A549 (cell line): ENCODE measurements around the gene MRPL11. TPM values are rescaled to one million over a fixed set of nuclear protein-coding genes. Genes with fewer than 3 reads are reported as not detected.

Experiments used
- ATAC-seq, 2 experiments: fragments of 200-7000 bp in 1 of 2; fragments of >200 bp in 1 of 2; cut with Nextera tagmentation in 1 of 2; cut with Tn5 transposase in 1 of 2; 3 replicates each; pipeline versions ENCODE4 v1.8.0 to v1.9.1; 2018 to 2020; ENCODE audit warnings: mild to moderate bottlenecking in 1 of 2, moderate library complexity in 1 of 2
- CTCF ChIA-PET: fragments of 300-600 bp; sonication (Branson Sonifier 250); formaldehyde crosslinking; extraction: SDS; loops from one replicate; lab custom pipeline; 2021; ENCODE audit warnings: antibody characterized with exemption, inconsistent platforms; lab: Yijun Ruan, JAX
- POLR2A ChIA-PET: fragments of 350-600 bp; formaldehyde crosslinking; extraction: SDS; loops from one replicate; lab custom pipeline; 2021; ENCODE audit warnings: antibody characterized with exemption, inconsistent platforms; lab: Yijun Ruan, JAX
- DNase-seq, 2 experiments: peaks; one replicate each; pipeline versions ENCODE4 v3.0.0 to v3.0.0-alpha.2; 2011 to 2016; ENCODE audit warnings: low read depth in 1 of 2, low spot score in 1 of 2
- FAIRE-seq: peaks from 2 replicates; lab custom pipeline; 2011; peaks lifted over from hg19 to GRCh38; lab: Jason Lieb, UNC
- H3K27ac ChIP-seq, 2 experiments: fragments of >200 bp; sonication (Bioruptor Twin); formaldehyde crosslinking; 3 replicates each; pipeline ENCODE4 v1.5.1; 2016 to 2017
- H3K4me1 ChIP-seq: fragments of >200 bp; sonication (Bioruptor Twin); formaldehyde crosslinking; 3 replicates; pipeline ENCODE4 v1.6.1; 2016
- H3K4me2 ChIP-seq: fragments of >200 bp; sonication (Bioruptor Twin); formaldehyde crosslinking; 3 replicates; pipeline ENCODE4 v1.6.1; 2016
- H3K4me3 ChIP-seq: fragments of >200 bp; sonication (Bioruptor Twin); formaldehyde crosslinking; 3 replicates; pipeline ENCODE4 v1.5.1; 2016
- H3K9me3 ChIP-seq: fragments of >200 bp; sonication (Bioruptor Twin); formaldehyde crosslinking; 3 replicates; pipeline ENCODE4 v1.6.1; 2016
- ATOH8 ChIP-seq: fragments of 250-450 bp; sonication (Bioruptor Pico); IDR thresholded peaks from 2 replicates; pipeline ENCODE4 v1.5.0; 2020; ENCODE audit warnings: low read depth, mild to moderate bottlenecking, moderate library complexity
- CTCF ChIP-seq: fragments of >200 bp; sonication (Bioruptor Twin); formaldehyde crosslinking; IDR thresholded peaks from 3 replicates; pipeline ENCODE4 v1.5.1; 2016
- E2F6 ChIP-seq: IDR thresholded peaks from 2 replicates; pipeline ENCODE4 v1.6.1; 2012; ENCODE audit warnings: low read depth, borderline replicate concordance
- EHMT2 ChIP-seq: fragments of 200-600 bp; sonication (generic); IDR thresholded peaks from 2 replicates; pipeline ENCODE4 v1.6.1; 2016; ENCODE audit warnings: antibody characterized with exemption, low read depth, mild to moderate bottlenecking, moderate library complexity
- HMGXB4 ChIP-seq: fragments of 250-450 bp; sonication (Bioruptor Pico); IDR thresholded peaks from 2 replicates; pipeline ENCODE4 v1.5.0; 2021; ENCODE audit warnings: mild to moderate bottlenecking, moderate library complexity, borderline replicate concordance
- JUNB ChIP-seq: fragments of >200 bp; sonication (Bioruptor Twin); formaldehyde crosslinking; IDR thresholded peaks from 2 replicates; pipeline ENCODE4 v1.6.1; 2016
- KDM1A ChIP-seq: fragments of 200-600 bp; sonication (generic); IDR thresholded peaks from 2 replicates; pipeline ENCODE4 v1.6.1; 2016; ENCODE audit warnings: low read depth, mild to moderate bottlenecking
- NPAS2 ChIP-seq: fragments of 250-450 bp; sonication (Bioruptor Pico); IDR thresholded peaks from 2 replicates; pipeline ENCODE4 v1.8.0; 2022; ENCODE audit warnings: mild to moderate bottlenecking, moderate library complexity, borderline replicate concordance
- RCOR1 ChIP-seq: fragments of 150-350 bp; IDR thresholded peaks from 2 replicates; pipeline ENCODE4 v1.6.1; 2014; ENCODE audit warnings: antibody characterized with exemption, low read length, low read depth
- REST ChIP-seq: fragments of 200-600 bp; sonication (generic); IDR thresholded peaks from 2 replicates; pipeline ENCODE4 v1.6.1; 2016; ENCODE audit warnings: antibody characterized with exemption, mild to moderate bottlenecking, moderate library complexity
- SMC3 ChIP-seq: fragments of >200 bp; sonication (Bioruptor Twin); formaldehyde crosslinking; IDR thresholded peaks from 3 replicates; pipeline ENCODE4 v1.6.1; 2018; ENCODE audit warnings: inconsistent platforms
- TP53 ChIP-seq: fragments of 250-450 bp; sonication (Bioruptor Pico); IDR thresholded peaks from 2 replicates; pipeline ENCODE4 v1.5.0; 2021; ENCODE audit warnings: mild to moderate bottlenecking, moderate library complexity
- USF2 ChIP-seq: fragments of 450-650 bp; IDR thresholded peaks from 2 replicates; pipeline ENCODE4 v1.6.1; 2014; ENCODE audit warnings: antibody characterized with exemption
- WGBS: methylation state at CpG from one replicate; pipeline ENCODE4 v1.1.6; 2017; ENCODE audit errors: missing lambda C conversion rate; 5-methylcytosine and 5-hydroxymethylcytosine counted together
- polyA plus RNA-seq, 4 experiments: library from polyadenylated mRNA; depleted of rRNA in 3 of 4; stranded (reverse); fragments of >200 nt; fragmentation: RNase III in 1 of 4; extraction: RNeasy Plus Mini Kit Qiagen cat#74134 plus additional on column Dnase treatment in 1 of 4; gene quantifications; 2 replicates in 3 of 4; 3 replicates in 1 of 4; pipeline ENCODE4 v1.2.3, GENCODE V29; 2011 to 2017

MRPL11 gene
- polyA plus RNA-seq, 2 of the 4 experiments (the other 2 are of a cell fraction) = 62.9 to 73.8 TPM

- CTCF ChIA-PET = interaction anchor here (0.6 to 57.7 kb wide), 10 partner anchors 1 to 461 kb away, joined by 3 to 1614 read pairs (median 4); partner anchors contain the start of genes DPP3, MRPL11 and NPAS4
- Histone ChIP-seq H3K9me3 (peaks cover 1% of the 10 kb centered on the region; the same call in 1 of the 3 replicates), H3K4me3 (no peak overlapping the region), H3K27ac (no peak overlapping the region), H3K4me2 (no peak overlapping the region), H3K4me1 (peaks cover 12% of the 10 kb centered on the region)
- POLR2A ChIA-PET = no interaction called here
- ATAC-seq (no peak), DNase-seq (no peak), FAIRE-seq (no peak)
- 27% methylated on average over 11 of the region's 11 CpGs for WGBS
- TF ChIP-seq EHMT2 (no peak), REST (no peak)
Observed at GRCh38 chr11:66417000-66417399, 21.6 kb downstream of the MRPL11 start.

- ChIA-PET CTCF (interaction anchor here (0.9 to 57.7 kb wide), 6 partner anchors 3 to 263 kb away, joined by 3 to 1614 read pairs (median 3); partner anchors contain the start of genes DPP3, MRPL11 and NPAS4), POLR2A (no interaction called here)
- no peaks in the 10 kb centered on the region for H3K9me3 ChIP-seq
- no peak overlapping the region for H3K4me2 ChIP-seq
- no peak overlapping the region for H3K27ac ChIP-seq
- DNase-seq (no peak), FAIRE-seq (no peak), ATAC-seq (no peak)
- H3K4me3 ChIP-seq = no peak overlapping the region
- 2% methylated on average over 2 of the region's 2 CpGs for WGBS
- TF ChIP-seq USF2 (0 out of 2 replicates have a peak, but pooled peaks have one; percentile 11), E2F6 (no peak), TP53 (no peak), CTCF (no peak)
- H3K4me1 ChIP-seq = peaks cover 12% of the 10 kb centered on the region
Observed at GRCh38 chr11:66415423-66415822, 23.2 kb downstream of the MRPL11 start.

- no peak overlapping the region for H3K27ac ChIP-seq
- no peak overlapping the region for H3K4me2 ChIP-seq
- peaks cover 9% of the 10 kb centered on the region for H3K4me1 ChIP-seq
- ChIA-PET POLR2A (no interaction called here), CTCF (interaction anchor here (1.0 to 57.7 kb wide), 7 partner anchors 4 to 429 kb away, joined by 3 to 1614 read pairs (median 4); partner anchors contain the start of genes MRPL11, NPAS4, RBM4B and RCE1)
- WGBS = 49% methylated on average over 12 of the region's 12 CpGs
- H3K9me3 ChIP-seq = no peaks in the 10 kb centered on the region
- no peak for ATAC-seq
- no peak for FAIRE-seq
- DNase-seq = no peak
- H3K4me3 ChIP-seq = no peak overlapping the region
- TF ChIP-seq JUNB (no peak), USF2 (no peak), HMGXB4 (no peak), ATOH8 (CRISPR knock-in tag) (no peak), CTCF (no peak), KDM1A (no peak), SMC3 (no peak), RCOR1 (no peak), NPAS2 (CRISPR knock-in tag) (no peak)
Observed at GRCh38 chr11:66414120-66414934, 24.3 kb downstream of the MRPL11 start.
